ENCODE data around the gene TECRL.

TECRL gene

GRCh38 chr4:64409300-64409699 is at the start of gene TECRL:
Gene TECRL (minus strand): TSS chr4:64409450. CDS start chr4:64409351, 99 bp downstream.
- DNase-seq = no peak

- DNase-seq = no peak
These were observed 23.4 kb upstream of the TECRL start for GRCh38 chr4:64432674-64433073.

GRCh38 chr4:64430933-64431332 is 21.7 kb upstream of the TECRL start:
- no peak for DNase-seq

GRCh38 chr4:64417974-64418373 is 8.7 kb upstream of the TECRL start:
- DNase-seq = no peak

GRCh38 chr4:64407000-64407399 is 2.2 kb downstream of the TECRL start:
- DNase-seq = no peak

- DNase-seq = no peak
These were observed 3.5 kb downstream of the TECRL start for GRCh38 chr4:64405761-64406160.

- no peak for DNase-seq
These were observed 6.6 kb downstream of the TECRL start for GRCh38 chr4:64402684-64403083.

GRCh38 chr4:64399313-64400109 is 9.7 kb downstream of the TECRL start:
- DNase-seq = no peak

- no peak for DNase-seq
These were observed 14.8 kb downstream of the TECRL start for GRCh38 chr4:64394469-64394868.

GRCh38 chr4:64388252-64388651 is 21.0 kb downstream of the TECRL start:
- DNase-seq = no peak

- DNase-seq = no peak
These were observed 24.0 kb downstream of the TECRL start for GRCh38 chr4:64385220-64385619.

GRCh38 chr4:64384237-64385203 is 24.7 kb downstream of the TECRL start:
- no peak for DNase-seq

GRCh38 chr4:64368741-64369140 is 40.5 kb downstream of the TECRL start:
- DNase-seq = no peak

GRCh38 chr4:64361399-64361740 is 47.9 kb downstream of the TECRL start:
- no peak for DNase-seq

- DNase-seq = no peak
These were observed 48.4 kb downstream of the TECRL start for GRCh38 chr4:64360664-64361398.

- no peak for DNase-seq
These were observed 49.8 kb downstream of the TECRL start for GRCh38 chr4:64359489-64359888.

- DNase-seq = no peak
These were observed 55.3 kb downstream of the TECRL start for GRCh38 chr4:64353904-64354303.

GRCh38 chr4:64341711-64342110 is 67.5 kb downstream of the TECRL start:
- no peak for DNase-seq

GRCh38 chr4:64340218-64341110 is 68.8 kb downstream of the TECRL start:
- no peak for DNase-seq

- no peak for DNase-seq
These were observed 74.3 kb downstream of the TECRL start for GRCh38 chr4:64334964-64335363.

GRCh38 chr4:64330143-64330542 is 79.1 kb downstream of the TECRL start:
- no peak for DNase-seq

GRCh38 chr4:64327237-64327636 is 82.0 kb downstream of the TECRL start:
- no peak for DNase-seq
